Head of caudate nucleus (tissue), 42 donors: ENCODE results near the gene MRAS.
"Not testable (repeated sequence)": the region's sequence is repeated elsewhere in the genome, so short reads cannot be mapped to it uniquely, and the experiment has no call there.

Experiments
- DNase-seq, 42 donors: peaks; one replicate each; pipeline versions ENCODE4 v3.0.0 to v3.0.0-alpha.2; 2020 to 2021; ENCODE audit warnings: mixed read lengths in 7 of 42
- intact Hi-C: fragments of 100-400 bp; cut with DNase I; formaldehyde crosslinking; loops from one replicate; pipeline ENCODE4 v1.15.0; 2022

Gene MRAS

DNA sequence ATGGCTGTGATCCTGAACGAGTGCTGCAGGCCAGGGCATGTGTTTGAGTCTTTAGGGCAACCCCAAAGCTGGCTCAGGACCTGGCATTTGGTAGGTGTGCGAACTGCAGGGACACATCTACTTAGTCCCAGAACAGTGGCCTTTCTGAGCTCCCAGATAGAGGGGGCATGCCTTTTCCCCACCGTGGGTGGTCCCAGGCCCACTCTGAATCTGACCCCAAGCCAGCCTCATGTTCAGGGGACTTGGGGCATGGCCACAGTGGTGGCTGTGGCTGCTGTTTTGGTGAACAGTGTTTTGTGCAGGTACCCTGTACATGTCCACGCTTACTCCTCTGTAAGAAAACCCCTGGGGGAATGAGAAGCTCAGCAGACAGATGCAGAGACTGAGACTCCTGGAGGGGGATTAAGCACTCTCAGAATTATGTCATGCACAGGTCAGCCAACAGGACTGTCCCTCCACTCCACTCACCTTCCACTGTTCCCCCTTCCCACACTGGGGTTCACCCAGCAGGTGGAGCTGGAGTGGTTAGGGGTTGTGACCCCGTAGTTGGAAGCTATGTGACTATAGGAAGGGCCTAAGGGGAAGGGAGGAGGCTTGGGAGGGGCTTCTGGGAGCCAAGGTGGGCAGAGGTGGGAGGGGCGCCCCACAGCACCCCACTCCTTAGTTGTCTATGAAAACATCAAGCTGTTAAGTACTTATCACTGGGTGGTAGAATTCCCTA is 102.5 kb downstream of the MRAS start:
- intact Hi-C loops: no loop called here
- DNase-seq: peak in 2 of 42 donors; percentile 5 to 12

DNA sequence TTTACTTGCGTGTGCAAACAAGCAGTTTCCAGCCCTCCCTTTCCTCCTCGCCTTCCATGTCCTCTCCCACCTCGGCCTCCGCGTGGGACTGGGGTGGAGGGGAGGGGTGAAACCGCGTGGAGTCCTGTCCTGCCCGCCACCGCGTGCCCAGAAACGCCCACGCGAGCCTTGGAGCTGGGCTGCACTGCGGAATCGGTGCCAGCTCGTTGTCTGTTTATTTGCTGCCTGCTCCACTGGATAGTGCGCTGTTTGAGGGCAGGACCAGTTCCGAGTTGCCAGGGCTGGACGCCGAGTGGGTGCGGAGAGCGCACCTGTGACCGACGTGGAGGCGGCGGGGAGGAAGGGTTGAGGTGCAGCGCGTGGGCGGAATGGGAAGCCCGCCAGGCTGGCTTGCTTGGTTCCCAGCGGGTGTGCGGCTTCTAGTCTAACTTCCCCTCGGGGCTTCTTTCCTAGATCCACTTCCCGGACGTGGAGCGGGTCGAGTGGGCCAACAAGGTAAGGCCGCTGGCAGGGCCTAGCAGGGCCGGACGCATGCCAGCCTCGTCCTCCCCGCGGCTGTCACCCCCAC is 103.3 kb downstream of the MRAS start:
- intact Hi-C loops: no loop called here
- peak in 3 of 42 donors; percentile 23 to 44 (median 30) for DNase-seq

GRCh38 chr3:138452436-138452835 is 104.1 kb downstream of the MRAS start:
- intact Hi-C loops: no loop called here

DNA sequence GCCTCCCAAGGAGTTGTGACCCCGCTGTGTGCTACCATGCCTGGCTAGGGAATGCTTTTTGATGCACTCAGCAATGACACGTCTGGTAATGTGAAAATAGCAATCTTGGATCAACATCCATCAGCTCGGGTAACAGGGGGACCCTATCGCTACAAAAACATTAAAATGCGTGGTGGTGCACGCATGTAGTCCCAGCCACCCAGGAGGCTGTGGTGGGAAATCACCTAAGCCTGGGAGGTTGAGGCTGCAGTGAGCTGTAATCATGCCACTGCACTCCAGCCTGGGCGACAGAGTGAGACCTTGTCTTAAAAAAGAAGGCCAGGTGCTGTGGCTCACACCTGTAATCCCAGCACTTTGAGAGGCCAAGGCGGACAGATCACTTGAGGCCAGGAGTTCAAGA is 105.6 kb downstream of the MRAS start:
- peak in 2 of 42 donors; percentile 10 to 18 for DNase-seq
- intact Hi-C loops: not testable (repeated sequence)

More at GRCh38 chr3:138452436-138452835, 104.1 kb downstream of the MRAS start:
- DNase-seq: peak in 2 of 42 donors; percentile 7 to 22
